Lower leg skin (tissue), 3 donors: ENCODE results near the gene HDLBP.

Source experiments
- CTCF ChIP-seq, 3 donors: fragments of 450-650 bp; IDR thresholded peaks; one replicate each; pipeline ENCODE4 v1.5.1; 2016; ENCODE audit warnings: antibody characterized with exemption in 3 of 3, mild to moderate bottlenecking in 3 of 3, moderate library complexity in 2 of 3
- POLR2A ChIP-seq, 2 donors: fragments of 450-650 bp; IDR thresholded peaks; one replicate each; pipeline ENCODE4 v1.6.1; 2016 to 2017; ENCODE audit warnings: antibody characterized with exemption in 2 of 2, mild to moderate bottlenecking in 1 of 2, moderate library complexity in 1 of 2

DNA sequence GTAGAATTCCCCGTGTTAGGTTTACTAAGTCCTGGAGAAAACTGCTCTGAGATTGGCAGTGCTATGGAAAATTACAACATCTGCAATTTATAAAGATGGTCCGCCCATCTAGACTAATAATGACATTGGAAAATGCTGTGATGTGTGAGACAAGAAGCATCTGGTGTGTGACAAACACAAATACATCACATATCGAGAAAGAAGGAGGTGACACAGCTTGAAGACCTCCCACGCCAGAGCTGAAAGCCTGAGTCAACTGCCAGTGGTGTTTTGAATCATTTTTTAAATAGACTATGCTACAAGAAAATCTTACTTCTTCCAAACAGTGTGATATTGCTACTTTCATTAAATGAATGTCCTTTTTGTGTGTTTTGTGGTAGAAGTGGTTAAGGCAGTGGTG is 135.6 kb downstream of the HDLBP start:
- TF ChIP-seq CTCF (IDR thresholded peaks at IDR 0.05) (no peak), POLR2A (IDR thresholded peaks at IDR 0.05) (no peak)
